NCI-H460 (cell line): Measurements from ENCODE around the gene DLGAP4. TPM values are rescaled to one million over a fixed set of nuclear protein-coding genes. Genes with fewer than 3 reads are reported as not detected.

ENCODE experiments used
- DNase-seq: peaks from one replicate; pipeline ENCODE4 v3.0.0-alpha.2; 2016; ENCODE audit warnings: low read depth; ENCODE audit errors: extremely low read depth
- total RNA-seq: library from RNA; depleted of rRNA; stranded (reverse); fragments of >200 nt; shearing (Covaris generic); gene quantifications from 2 replicates; pipeline ENCODE4 v1.2.3, GENCODE V29; 2014

The DLGAP4 gene
- total RNA-seq, 1 experiment from 2014 or later = 10.4 TPM

- DNase-seq = peak; percentile 48
Observed at GRCh38 chr20:36399147-36399968, 93.2 kb downstream of the DLGAP4 start.

- DNase-seq = no peak
Observed at GRCh38 chr20:36399969-36400545, 93.9 kb downstream of the DLGAP4 start.

- DNase-seq = no peak
Observed at GRCh38 chr20:36400909-36401735, 95.0 kb downstream of the DLGAP4 start.

- DNase-seq = no peak
Observed at GRCh38 chr20:36402708-36403107, 96.6 kb downstream of the DLGAP4 start.

- no peak for DNase-seq
Observed at GRCh38 chr20:36404435-36404978, 98.4 kb downstream of the DLGAP4 start.

GRCh38 chr20:36405255-36405654 is 99.1 kb downstream of the DLGAP4 start:
- DNase-seq = no peak

- DNase-seq = no peak
Observed at GRCh38 chr20:36407199-36407733, 101.1 kb downstream of the DLGAP4 start.

GRCh38 chr20:36408219-36408618 is 102.1 kb downstream of the DLGAP4 start:
- DNase-seq = no peak

GRCh38 chr20:36411861-36412454 is 105.8 kb downstream of the DLGAP4 start:
- DNase-seq = no peak

- no peak for DNase-seq
Observed at GRCh38 chr20:36415475-36416002, 109.4 kb downstream of the DLGAP4 start.

- no peak for DNase-seq
Observed at GRCh38 chr20:36418711-36419110, 112.6 kb downstream of the DLGAP4 start.

GRCh38 chr20:36421641-36422040 is 115.5 kb downstream of the DLGAP4 start:
- no peak for DNase-seq

- no peak for DNase-seq
Observed at GRCh38 chr20:36424314-36424713, 118.2 kb downstream of the DLGAP4 start.

GRCh38 chr20:36425166-36425565 is 119.0 kb downstream of the DLGAP4 start:
- DNase-seq = no peak

- no peak for DNase-seq
Observed at GRCh38 chr20:36431604-36432003, 125.5 kb downstream of the DLGAP4 start.

- no peak for DNase-seq
Observed at GRCh38 chr20:36432096-36432495, 126.0 kb downstream of the DLGAP4 start.

- no peak for DNase-seq
Observed at GRCh38 chr20:36434383-36434782, 128.2 kb downstream of the DLGAP4 start.

- DNase-seq = no peak
Observed at GRCh38 chr20:36435124-36435523, 129.0 kb downstream of the DLGAP4 start.

GRCh38 chr20:36435592-36436541 is 129.7 kb downstream of the DLGAP4 start:
- peak; percentile 86 for DNase-seq
